ENCODE results near the gene THBD.

THBD gene

GRCh38 chr20:23084282-23084844, 34.9 kb upstream of the THBD start:
- H3K4me1 ChIP-seq (ENCODE audit: control insufficient read depth, insufficient read depth, low read length, unreplicated experiment), result no peaks in the 10 kb centered on the region
- H3K4me3 ChIP-seq (ENCODE audit: low read depth, low read length), result no peak overlapping the region
- no peaks in the 10 kb centered on the region for H3K36me3 ChIP-seq (ENCODE audit: insufficient read depth, low read length)
- H3K27ac ChIP-seq (ENCODE audit: low read depth, low read length), result no peak overlapping the region
- H3K79me2 ChIP-seq (ENCODE audit: control insufficient read depth, insufficient read depth, low read length, unreplicated experiment), result no peaks in the 10 kb centered on the region
- no peak overlapping the region for H2AFZ ChIP-seq (ENCODE audit: low read length, unreplicated experiment)
- peaks cover 14% of the 10 kb centered on the region for H3K27me3 ChIP-seq (ENCODE audit: insufficient read depth, low read length)

- Histone ChIP-seq H3K36me3 (ENCODE audit: insufficient read depth, low read length) (no peaks in the 10 kb centered on the region), H3K79me2 (ENCODE audit: control insufficient read depth, insufficient read depth, low read length, unreplicated experiment) (no peaks in the 10 kb centered on the region), H3K4me3 (ENCODE audit: low read depth, low read length) (no peak overlapping the region), H3K27me3 (ENCODE audit: insufficient read depth, low read length) (peaks cover 16% of the 10 kb centered on the region), H3K4me1 (ENCODE audit: control insufficient read depth, insufficient read depth, low read length, unreplicated experiment) (no peaks in the 10 kb centered on the region), H2AFZ (ENCODE audit: low read length, unreplicated experiment) (no peak overlapping the region), H3K27ac (ENCODE audit: low read depth, low read length) (no peak overlapping the region)
Measured at GRCh38 chr20:23083553-23084220, 34.2 kb upstream of the THBD start.

- Histone ChIP-seq H3K79me2 (ENCODE audit: control insufficient read depth, insufficient read depth, low read length, unreplicated experiment) (no peaks in the 10 kb centered on the region), H3K27me3 (ENCODE audit: insufficient read depth, low read length) (peaks cover 16% of the 10 kb centered on the region), H3K4me1 (ENCODE audit: control insufficient read depth, insufficient read depth, low read length, unreplicated experiment) (no peaks in the 10 kb centered on the region), H3K27ac (ENCODE audit: low read depth, low read length) (no peak overlapping the region), H3K36me3 (ENCODE audit: insufficient read depth, low read length) (no peaks in the 10 kb centered on the region), H3K4me3 (ENCODE audit: low read depth, low read length) (no peak overlapping the region), H2AFZ (ENCODE audit: low read length, unreplicated experiment) (no peak overlapping the region)
Measured at GRCh38 chr20:23082846-23083552, 33.5 kb upstream of the THBD start.

- H3K4me3 ChIP-seq (ENCODE audit: low read depth, low read length), result no peak overlapping the region
- H3K4me1 ChIP-seq (ENCODE audit: control insufficient read depth, insufficient read depth, low read length, unreplicated experiment), result no peaks in the 10 kb centered on the region
- H2AFZ ChIP-seq (ENCODE audit: low read length, unreplicated experiment), result no peak overlapping the region
- no peaks in the 10 kb centered on the region for H3K79me2 ChIP-seq (ENCODE audit: control insufficient read depth, insufficient read depth, low read length, unreplicated experiment)
- no peaks in the 10 kb centered on the region for H3K36me3 ChIP-seq (ENCODE audit: insufficient read depth, low read length)
- no peak overlapping the region for H3K27ac ChIP-seq (ENCODE audit: low read depth, low read length)
- peaks cover 18% of the 10 kb centered on the region for H3K27me3 ChIP-seq (ENCODE audit: insufficient read depth, low read length)
Measured at GRCh38 chr20:23081263-23081819, 31.9 kb upstream of the THBD start.

GRCh38 chr20:23080521-23080920, 31.0 kb upstream of the THBD start:
- Histone ChIP-seq H3K4me3 (ENCODE audit: low read depth, low read length) (no peak overlapping the region), H2AFZ (ENCODE audit: low read length, unreplicated experiment) (no peak overlapping the region), H3K27me3 (ENCODE audit: insufficient read depth, low read length) (peaks cover 18% of the 10 kb centered on the region), H3K36me3 (ENCODE audit: insufficient read depth, low read length) (no peaks in the 10 kb centered on the region), H3K4me1 (ENCODE audit: control insufficient read depth, insufficient read depth, low read length, unreplicated experiment) (no peaks in the 10 kb centered on the region), H3K27ac (ENCODE audit: low read depth, low read length) (no peak overlapping the region), H3K79me2 (ENCODE audit: control insufficient read depth, insufficient read depth, low read length, unreplicated experiment) (no peaks in the 10 kb centered on the region)

- Histone ChIP-seq H3K27me3 (ENCODE audit: insufficient read depth, low read length) (peaks cover 18% of the 10 kb centered on the region), H3K4me1 (ENCODE audit: control insufficient read depth, insufficient read depth, low read length, unreplicated experiment) (no peaks in the 10 kb centered on the region), H3K4me3 (ENCODE audit: low read depth, low read length) (no peak overlapping the region), H2AFZ (ENCODE audit: low read length, unreplicated experiment) (no peak overlapping the region), H3K27ac (ENCODE audit: low read depth, low read length) (no peak overlapping the region), H3K36me3 (ENCODE audit: insufficient read depth, low read length) (no peaks in the 10 kb centered on the region), H3K79me2 (ENCODE audit: control insufficient read depth, insufficient read depth, low read length, unreplicated experiment) (no peaks in the 10 kb centered on the region)
Measured at GRCh38 chr20:23079926-23080325, 30.5 kb upstream of the THBD start.

GRCh38 chr20:23079016-23079351, 29.5 kb upstream of the THBD start:
- H3K4me1 ChIP-seq (ENCODE audit: control insufficient read depth, insufficient read depth, low read length, unreplicated experiment), result no peaks in the 10 kb centered on the region
- H3K4me3 ChIP-seq (ENCODE audit: low read depth, low read length), result no peak overlapping the region
- no peak overlapping the region for H3K27ac ChIP-seq (ENCODE audit: low read depth, low read length)
- H3K36me3 ChIP-seq (ENCODE audit: insufficient read depth, low read length), result no peaks in the 10 kb centered on the region
- peaks cover 18% of the 10 kb centered on the region for H3K27me3 ChIP-seq (ENCODE audit: insufficient read depth, low read length)
- no peaks in the 10 kb centered on the region for H3K79me2 ChIP-seq (ENCODE audit: control insufficient read depth, insufficient read depth, low read length, unreplicated experiment)
- H2AFZ ChIP-seq (ENCODE audit: low read length, unreplicated experiment), result no peak overlapping the region

- H3K36me3 ChIP-seq (ENCODE audit: insufficient read depth, low read length), result no peaks in the 10 kb centered on the region
- no peak overlapping the region for H3K27ac ChIP-seq (ENCODE audit: low read depth, low read length)
- H3K79me2 ChIP-seq (ENCODE audit: control insufficient read depth, insufficient read depth, low read length, unreplicated experiment), result no peaks in the 10 kb centered on the region
- H3K4me3 ChIP-seq (ENCODE audit: low read depth, low read length), result no peak overlapping the region
- H3K27me3 ChIP-seq (ENCODE audit: insufficient read depth, low read length), result peaks cover 18% of the 10 kb centered on the region
- no peak overlapping the region for H2AFZ ChIP-seq (ENCODE audit: low read length, unreplicated experiment)
- no peaks in the 10 kb centered on the region for H3K4me1 ChIP-seq (ENCODE audit: control insufficient read depth, insufficient read depth, low read length, unreplicated experiment)
Measured at GRCh38 chr20:23078351-23079015, 29.0 kb upstream of the THBD start.

GRCh38 chr20:23077277-23077676, 27.8 kb upstream of the THBD start:
- Histone ChIP-seq H3K4me3 (ENCODE audit: low read depth, low read length) (no peak overlapping the region), H3K79me2 (ENCODE audit: control insufficient read depth, insufficient read depth, low read length, unreplicated experiment) (no peaks in the 10 kb centered on the region), H3K4me1 (ENCODE audit: control insufficient read depth, insufficient read depth, low read length, unreplicated experiment) (no peaks in the 10 kb centered on the region), H3K27ac (ENCODE audit: low read depth, low read length) (no peak overlapping the region), H2AFZ (ENCODE audit: low read length, unreplicated experiment) (no peak overlapping the region), H3K36me3 (ENCODE audit: insufficient read depth, low read length) (no peaks in the 10 kb centered on the region), H3K27me3 (ENCODE audit: insufficient read depth, low read length) (peaks cover 18% of the 10 kb centered on the region)

GRCh38 chr20:23074052-23074451, 24.6 kb upstream of the THBD start:
- H3K36me3 ChIP-seq (ENCODE audit: insufficient read depth, low read length), result no peaks in the 10 kb centered on the region
- H2AFZ ChIP-seq (ENCODE audit: low read length, unreplicated experiment), result no peak overlapping the region
- H3K4me1 ChIP-seq (ENCODE audit: control insufficient read depth, insufficient read depth, low read length, unreplicated experiment), result no peaks in the 10 kb centered on the region
- no peak overlapping the region for H3K4me3 ChIP-seq (ENCODE audit: low read depth, low read length)
- no peak overlapping the region for H3K27ac ChIP-seq (ENCODE audit: low read depth, low read length)
- H3K79me2 ChIP-seq (ENCODE audit: control insufficient read depth, insufficient read depth, low read length, unreplicated experiment), result no peaks in the 10 kb centered on the region
- H3K27me3 ChIP-seq (ENCODE audit: insufficient read depth, low read length), result peaks cover 3% of the 10 kb centered on the region; the same call in 1 of the 2 replicates
